Mesendoderm (in vitro differentiated cells): Measurements from ENCODE around the gene PRDM15. TPM values are rescaled to one million over a fixed set of nuclear protein-coding genes. Genes with fewer than 3 reads are reported as not detected.

Source experiments
- DNase-seq: peaks from one replicate; pipeline ENCODE4 v3.0.0; 2013
- H2AK5ac ChIP-seq: 2 replicates; pipeline ENCODE4 v1.6.1; 2013; ENCODE audit warnings: low read length, inconsistent platforms
- H2BK120ac ChIP-seq: 2 replicates; pipeline ENCODE4 v1.6.1; 2013; ENCODE audit warnings: low read depth, mild to moderate bottlenecking, low read length, moderate library complexity, mixed read lengths
- H2BK15ac ChIP-seq: replicated peaks from 2 replicates; pipeline ENCODE4 v1.6.1; 2013; ENCODE audit warnings: low read depth, mild to moderate bottlenecking, moderate library complexity
- H2BK5ac ChIP-seq: 2 replicates; pipeline ENCODE4 v1.6.1; 2013; ENCODE audit warnings: low read length, inconsistent platforms
- H3K18ac ChIP-seq: 2 replicates; pipeline ENCODE4 v1.6.1; 2013; ENCODE audit warnings: mild to moderate bottlenecking, low read length, mixed read lengths
- H3K23ac ChIP-seq: one replicate; pipeline ENCODE4 v1.6.1; 2013; ENCODE audit warnings: low read length
- H3K27ac ChIP-seq: 2 replicates; pipeline ENCODE4 v1.5.1; 2013; ENCODE audit warnings: low read depth, mild to moderate bottlenecking, inconsistent platforms, low read length, moderate library complexity
- H3K27me3 ChIP-seq: 2 replicates; pipeline ENCODE4 v1.6.1; 2013; ENCODE audit warnings: low read length, control low read depth, mild to moderate bottlenecking, inconsistent platforms; ENCODE audit not compliant: insufficient read depth, poor library complexity
- H3K36me3 ChIP-seq: 2 replicates; pipeline ENCODE4 v1.6.1; 2013; ENCODE audit warnings: low read length, inconsistent platforms; ENCODE audit not compliant: control insufficient read depth, insufficient read depth
- H3K4ac ChIP-seq: one replicate; pipeline ENCODE4 v1.6.1; 2013; ENCODE audit warnings: low read depth, mild to moderate bottlenecking, low read length, moderate library complexity
- H3K4me1 ChIP-seq: 2 replicates; pipeline ENCODE4 v1.6.1; 2013; ENCODE audit warnings: low read depth, low read length, inconsistent platforms; ENCODE audit not compliant: control insufficient read depth
- H3K4me2 ChIP-seq: 2 replicates; pipeline ENCODE4 v1.6.1; 2013; ENCODE audit warnings: low read length
- H3K4me3 ChIP-seq: 2 replicates; pipeline ENCODE4 v1.5.1; 2013; ENCODE audit warnings: mild to moderate bottlenecking, low read length
- H3K56ac ChIP-seq: one replicate; pipeline ENCODE4 v1.6.1; 2013; ENCODE audit warnings: low read length
- H3K79me1 ChIP-seq: 2 replicates; pipeline ENCODE4 v1.6.1; 2013; ENCODE audit warnings: low read length, inconsistent platforms
- H3K79me2 ChIP-seq: 2 replicates; pipeline ENCODE4 v1.6.1; 2013; ENCODE audit warnings: mild to moderate bottlenecking, low read length; ENCODE audit not compliant: control insufficient read depth, insufficient read depth
- H3K9ac ChIP-seq: 2 replicates; pipeline ENCODE4 v1.6.1; 2013; ENCODE audit warnings: low read length, inconsistent platforms
- H4K5ac ChIP-seq: one replicate; pipeline ENCODE4 v1.6.1; 2013; ENCODE audit warnings: low read length
- H4K8ac ChIP-seq: one replicate; pipeline ENCODE4 v1.6.1; 2013; ENCODE audit warnings: low read depth, mild to moderate bottlenecking, control low read depth, low read length, moderate library complexity
- WGBS: extraction: QIAGEN DNeasy Blood & Tissue Kit; methylation state at CpG from one replicate; pipeline ENCODE4 v1.1.7; 2013; ENCODE audit warnings: low lambda C conversion rate, missing lambda C conversion rate; ENCODE audit not compliant: insufficient coverage; ENCODE audit errors: extremely low coverage; 5-methylcytosine and 5-hydroxymethylcytosine counted together
- polyA plus RNA-seq, 2 experiments: library from polyadenylated mRNA; stranded (reverse); fragments of 200-250 nt; gene quantifications; one replicate each; pipeline ENCODE4 v1.2.3, GENCODE V29; 2013

Gene PRDM15, protein sequence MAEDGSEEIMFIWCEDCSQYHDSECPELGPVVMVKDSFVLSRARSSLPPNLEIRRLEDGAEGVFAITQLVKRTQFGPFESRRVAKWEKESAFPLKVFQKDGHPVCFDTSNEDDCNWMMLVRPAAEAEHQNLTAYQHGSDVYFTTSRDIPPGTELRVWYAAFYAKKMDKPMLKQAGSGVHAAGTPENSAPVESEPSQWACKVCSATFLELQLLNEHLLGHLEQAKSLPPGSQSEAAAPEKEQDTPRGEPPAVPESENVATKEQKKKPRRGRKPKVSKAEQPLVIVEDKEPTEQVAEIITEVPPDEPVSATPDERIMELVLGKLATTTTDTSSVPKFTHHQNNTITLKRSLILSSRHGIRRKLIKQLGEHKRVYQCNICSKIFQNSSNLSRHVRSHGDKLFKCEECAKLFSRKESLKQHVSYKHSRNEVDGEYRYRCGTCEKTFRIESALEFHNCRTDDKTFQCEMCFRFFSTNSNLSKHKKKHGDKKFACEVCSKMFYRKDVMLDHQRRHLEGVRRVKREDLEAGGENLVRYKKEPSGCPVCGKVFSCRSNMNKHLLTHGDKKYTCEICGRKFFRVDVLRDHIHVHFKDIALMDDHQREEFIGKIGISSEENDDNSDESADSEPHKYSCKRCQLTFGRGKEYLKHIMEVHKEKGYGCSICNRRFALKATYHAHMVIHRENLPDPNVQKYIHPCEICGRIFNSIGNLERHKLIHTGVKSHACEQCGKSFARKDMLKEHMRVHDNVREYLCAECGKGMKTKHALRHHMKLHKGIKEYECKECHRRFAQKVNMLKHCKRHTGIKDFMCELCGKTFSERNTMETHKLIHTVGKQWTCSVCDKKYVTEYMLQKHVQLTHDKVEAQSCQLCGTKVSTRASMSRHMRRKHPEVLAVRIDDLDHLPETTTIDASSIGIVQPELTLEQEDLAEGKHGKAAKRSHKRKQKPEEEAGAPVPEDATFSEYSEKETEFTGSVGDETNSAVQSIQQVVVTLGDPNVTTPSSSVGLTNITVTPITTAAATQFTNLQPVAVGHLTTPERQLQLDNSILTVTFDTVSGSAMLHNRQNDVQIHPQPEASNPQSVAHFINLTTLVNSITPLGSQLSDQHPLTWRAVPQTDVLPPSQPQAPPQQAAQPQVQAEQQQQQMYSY
- polyA plus RNA-seq (2013, experiment 1 of 2), result 3.9 TPM
- 3.8 TPM for polyA plus RNA-seq (2013, experiment 2 of 2)

- Histone ChIP-seq H3K79me2 (peaks cover 2% of the 10 kb centered on the region), H3K27me3 (no peaks in the 10 kb centered on the region), H4K5ac (no peak within 1 kb of the TSS), H2BK15ac (no peak within 1 kb of the TSS), H2BK5ac (no peak within 1 kb of the TSS), H3K4me2 (peak within 1 kb of the TSS; percentile 84), H3K4me1 (no peaks in the 10 kb centered on the region), H3K9ac (peak within 1 kb of the TSS; percentile 87), H4K8ac (peak within 1 kb of the TSS; percentile 96), H3K4me3 (peak within 1 kb of the TSS; percentile 71), H3K27ac (no peak within 1 kb of the TSS), H3K18ac (peak within 1 kb of the TSS; percentile 100), H3K79me1 (peaks cover 2% of the 10 kb centered on the region), H3K56ac (peak within 1 kb of the TSS; percentile 91), H2AK5ac (no peak within 1 kb of the TSS), H2BK120ac (peak within 1 kb of the TSS; percentile 99), H3K23ac (no peak within 1 kb of the TSS), H3K36me3 (no peaks in the 10 kb centered on the region), H3K4ac (peak within 1 kb of the TSS; percentile 95)
- WGBS, result no CpG with 5 or more reads among the region's 89 CpGs
- DNase-seq, result peak; percentile 90
These were observed at the start of gene PRDM15 for GRCh38 chr21:41879190-41879998. Gene PRDM15, minus strand, starts transcription at chr21:41879344. Its CDS starts 18,981 bp downstream, at chr21:41860363.

DNA sequence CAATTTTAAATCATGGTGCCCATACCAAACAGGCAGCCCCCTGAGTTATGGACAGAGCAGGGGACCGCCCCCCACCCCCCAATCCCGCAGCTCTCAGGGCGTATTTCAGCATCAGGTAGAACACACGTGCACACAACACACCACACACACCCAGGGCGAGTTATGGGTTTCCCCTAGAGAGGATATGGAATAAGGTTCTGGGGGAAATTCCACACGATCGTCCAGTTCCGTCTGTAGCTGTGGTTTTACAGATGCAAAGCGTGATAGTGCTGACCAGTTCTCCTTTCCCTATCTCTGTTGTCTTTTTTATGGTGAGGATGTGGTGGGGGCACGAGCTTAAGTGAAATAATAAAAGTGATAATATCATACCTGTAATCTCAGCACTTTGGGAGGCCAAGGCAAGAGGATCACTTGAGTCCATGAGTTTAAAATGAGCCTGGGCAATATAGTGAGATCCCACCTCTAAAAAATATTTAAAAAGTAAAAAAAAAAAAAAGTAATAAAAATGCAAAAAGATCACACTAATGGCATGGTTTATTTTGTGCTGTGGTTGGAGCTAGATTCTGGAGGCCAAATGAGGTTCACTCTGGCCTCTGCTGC is 49.6 kb upstream of the PRDM15 start:
- no peaks in the 10 kb centered on the region for H3K27me3 ChIP-seq
- no CpG with 5 or more reads among the region's 10 CpGs for WGBS
- DNase-seq, result no peak
- H3K4me2 ChIP-seq, result no peak overlapping the region
- H4K5ac ChIP-seq, result no peak overlapping the region
- peaks cover 9% of the 10 kb centered on the region for H3K4me1 ChIP-seq
- H3K36me3 ChIP-seq, result no peaks in the 10 kb centered on the region
- H2BK5ac ChIP-seq, result no peak overlapping the region
- no peak overlapping the region for H3K9ac ChIP-seq
- H3K4ac ChIP-seq, result no peak overlapping the region
- no peak overlapping the region for H2AK5ac ChIP-seq
- no peak overlapping the region for H4K8ac ChIP-seq
- no peak overlapping the region for H2BK120ac ChIP-seq
- H3K4me3 ChIP-seq, result no peak overlapping the region
- no peak overlapping the region for H3K56ac ChIP-seq
- H3K18ac ChIP-seq, result no peak overlapping the region
- no peak overlapping the region for H3K27ac ChIP-seq
- H3K79me1 ChIP-seq, result no peaks in the 10 kb centered on the region
- no peaks in the 10 kb centered on the region for H3K79me2 ChIP-seq
- H2BK15ac ChIP-seq, result no peak overlapping the region
- H3K23ac ChIP-seq, result no peak overlapping the region

DNA sequence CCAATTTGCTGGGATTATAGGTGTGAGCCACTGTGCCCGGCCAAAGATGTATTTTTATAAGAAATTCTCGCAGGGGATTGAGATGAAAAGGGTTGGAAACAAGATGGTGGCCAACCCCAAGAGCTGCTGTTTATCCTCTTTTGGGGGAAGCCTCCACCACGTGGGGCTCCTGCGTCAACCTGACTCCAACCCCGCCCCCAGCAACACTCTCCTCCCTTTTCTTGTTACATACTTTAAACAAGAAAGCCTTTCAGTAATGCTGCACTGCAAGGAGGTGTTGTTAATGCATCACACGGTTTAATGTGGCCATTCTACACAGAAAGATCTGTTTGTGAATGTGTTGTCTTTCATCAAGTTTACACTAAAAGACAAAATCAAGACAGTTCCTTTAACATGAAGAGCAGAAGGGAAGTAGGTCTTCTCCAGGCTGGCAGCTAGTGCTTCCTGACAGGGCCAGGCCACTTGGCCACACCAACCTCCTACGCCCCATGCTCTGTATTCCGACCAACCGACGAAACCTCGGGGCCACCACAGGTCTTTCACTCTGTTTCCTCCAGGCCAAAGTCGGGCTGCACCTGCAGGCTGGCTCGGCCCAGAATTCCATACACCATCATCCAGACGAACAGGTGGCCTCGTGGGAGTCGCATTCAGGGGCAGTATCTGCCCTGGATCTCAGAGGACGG is 48.7 kb upstream of the PRDM15 start:
- WGBS, result no CpG with 5 or more reads among the region's 17 CpGs
- no peak for DNase-seq
- H3K79me1 ChIP-seq, result no peaks in the 10 kb centered on the region

GRCh38 chr21:41926807-41927171 is 47.6 kb upstream of the PRDM15 start:
- Histone ChIP-seq H4K8ac (no peak overlapping the region), H3K56ac (no peak overlapping the region), H3K18ac (no peak overlapping the region), H4K5ac (no peak overlapping the region), H2BK5ac (no peak overlapping the region), H3K79me2 (no peaks in the 10 kb centered on the region), H3K27ac (no peak overlapping the region), H2BK120ac (no peak overlapping the region), H3K4me1 (peaks cover 8% of the 10 kb centered on the region), H3K36me3 (no peaks in the 10 kb centered on the region), H3K9ac (no peak overlapping the region), H3K4me3 (no peak overlapping the region), H3K4me2 (no peak overlapping the region), H3K23ac (no peak overlapping the region), H3K27me3 (no peaks in the 10 kb centered on the region), H3K4ac (no peak overlapping the region), H2AK5ac (no peak overlapping the region), H2BK15ac (no peak overlapping the region), H3K79me1 (no peaks in the 10 kb centered on the region)
- DNase-seq, result no peak
- WGBS, result no CpG with 5 or more reads among the region's 3 CpGs

More for the DNA sequence above, 48.7 kb upstream of the PRDM15 start:
- H3K4me2 ChIP-seq, result no peak overlapping the region
- no peak overlapping the region for H2BK15ac ChIP-seq
- H3K9ac ChIP-seq, result no peak overlapping the region
- H3K36me3 ChIP-seq, result no peaks in the 10 kb centered on the region
- no peak overlapping the region for H3K56ac ChIP-seq
- no peak overlapping the region for H2BK5ac ChIP-seq
- peaks cover 8% of the 10 kb centered on the region for H3K4me1 ChIP-seq
- H4K8ac ChIP-seq, result no peak overlapping the region
- no peak overlapping the region for H3K18ac ChIP-seq
- no peak overlapping the region for H2AK5ac ChIP-seq
- no peaks in the 10 kb centered on the region for H3K27me3 ChIP-seq
- no peak overlapping the region for H3K23ac ChIP-seq
- H3K79me2 ChIP-seq, result no peaks in the 10 kb centered on the region
- H3K27ac ChIP-seq, result no peak overlapping the region
- H2BK120ac ChIP-seq, result no peak overlapping the region
- H3K4me3 ChIP-seq, result no peak overlapping the region
- H4K5ac ChIP-seq, result no peak overlapping the region
- H3K4ac ChIP-seq, result no peak overlapping the region
